ENCODE measurements around the gene SEM1.

DNA sequence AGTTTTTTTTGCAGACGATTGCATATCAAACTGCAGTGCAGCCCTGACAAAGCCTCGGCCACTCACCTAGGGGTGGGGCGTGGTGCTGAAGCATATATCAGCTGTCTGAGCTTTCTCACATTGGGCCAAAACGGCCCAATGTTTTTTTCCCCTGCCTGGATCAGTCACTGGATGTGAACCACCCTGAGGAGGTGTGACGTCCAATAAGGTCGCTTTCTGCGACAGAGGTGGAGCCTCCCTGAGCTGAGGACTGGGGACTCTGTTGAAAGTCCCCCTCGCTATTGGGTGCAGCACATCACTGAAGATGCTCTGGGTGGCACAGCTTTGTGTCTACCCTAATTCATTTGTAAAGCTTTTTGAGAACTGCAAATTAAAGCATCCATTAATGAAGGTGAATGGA is 60.9 kb downstream of the SEM1 start:
- no peak for TF ChIP-seq ZNF121 (CRISPR knock-in tag; IDR thresholded peaks at IDR 0.05)
- no peak for TF ChIP-seq NR3C1 (CRISPR knock-in tag; conservative IDR thresholded peaks at IDR 0.05; ENCODE audit: low read depth)
- TF ChIP-seq JUN (CRISPR knock-in tag; IDR thresholded peaks at IDR 0.05) = no peak
- no peak for TF ChIP-seq TEAD4 (CRISPR knock-in tag; IDR thresholded peaks at IDR 0.05)
- TF ChIP-seq, protein P1, sequence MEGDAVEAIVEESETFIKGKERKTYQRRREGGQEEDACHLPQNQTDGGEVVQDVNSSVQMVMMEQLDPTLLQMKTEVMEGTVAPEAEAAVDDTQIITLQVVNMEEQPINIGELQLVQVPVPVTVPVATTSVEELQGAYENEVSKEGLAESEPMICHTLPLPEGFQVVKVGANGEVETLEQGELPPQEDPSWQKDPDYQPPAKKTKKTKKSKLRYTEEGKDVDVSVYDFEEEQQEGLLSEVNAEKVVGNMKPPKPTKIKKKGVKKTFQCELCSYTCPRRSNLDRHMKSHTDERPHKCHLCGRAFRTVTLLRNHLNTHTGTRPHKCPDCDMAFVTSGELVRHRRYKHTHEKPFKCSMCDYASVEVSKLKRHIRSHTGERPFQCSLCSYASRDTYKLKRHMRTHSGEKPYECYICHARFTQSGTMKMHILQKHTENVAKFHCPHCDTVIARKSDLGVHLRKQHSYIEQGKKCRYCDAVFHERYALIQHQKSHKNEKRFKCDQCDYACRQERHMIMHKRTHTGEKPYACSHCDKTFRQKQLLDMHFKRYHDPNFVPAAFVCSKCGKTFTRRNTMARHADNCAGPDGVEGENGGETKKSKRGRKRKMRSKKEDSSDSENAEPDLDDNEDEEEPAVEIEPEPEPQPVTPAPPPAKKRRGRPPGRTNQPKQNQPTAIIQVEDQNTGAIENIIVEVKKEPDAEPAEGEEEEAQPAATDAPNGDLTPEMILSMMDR (IDR thresholded peaks at IDR 0.05) = no peak
- TF ChIP-seq, protein P2, sequence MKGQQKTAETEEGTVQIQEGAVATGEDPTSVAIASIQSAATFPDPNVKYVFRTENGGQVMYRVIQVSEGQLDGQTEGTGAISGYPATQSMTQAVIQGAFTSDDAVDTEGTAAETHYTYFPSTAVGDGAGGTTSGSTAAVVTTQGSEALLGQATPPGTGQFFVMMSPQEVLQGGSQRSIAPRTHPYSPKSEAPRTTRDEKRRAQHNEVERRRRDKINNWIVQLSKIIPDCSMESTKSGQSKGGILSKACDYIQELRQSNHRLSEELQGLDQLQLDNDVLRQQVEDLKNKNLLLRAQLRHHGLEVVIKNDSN (CRISPR knock-in tag; IDR thresholded peaks at IDR 0.05) = no peak

Measured in WTC11 (cell line).